Measurements from ENCODE around the gene TMEM41B.
"Not testable (repeated sequence)": the region's sequence is repeated elsewhere in the genome, so short reads cannot be mapped to it uniquely, and the experiment has no call there.

The TMEM41B gene

DNA sequence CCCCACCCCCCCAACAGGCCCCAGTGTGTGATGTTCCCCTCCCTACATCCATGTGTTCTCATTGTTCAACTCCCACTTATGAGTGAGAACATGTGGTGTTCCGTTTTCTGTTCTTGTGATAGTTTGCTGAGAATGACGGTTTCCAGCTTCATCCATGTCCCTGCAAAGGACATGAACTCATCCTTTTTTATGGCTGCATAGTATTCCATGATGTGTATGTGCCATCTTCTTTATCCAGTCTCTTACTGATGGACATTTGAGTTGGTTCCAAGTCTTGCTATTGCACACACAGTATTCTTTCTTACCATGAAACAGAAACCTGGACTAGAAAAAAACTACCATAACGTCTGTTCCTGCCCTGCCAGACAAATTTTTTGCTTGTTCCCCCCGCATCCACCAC, 56.1 kb downstream of the TMEM41B start:
- DNase-seq: not testable (repeated sequence)

DNA sequence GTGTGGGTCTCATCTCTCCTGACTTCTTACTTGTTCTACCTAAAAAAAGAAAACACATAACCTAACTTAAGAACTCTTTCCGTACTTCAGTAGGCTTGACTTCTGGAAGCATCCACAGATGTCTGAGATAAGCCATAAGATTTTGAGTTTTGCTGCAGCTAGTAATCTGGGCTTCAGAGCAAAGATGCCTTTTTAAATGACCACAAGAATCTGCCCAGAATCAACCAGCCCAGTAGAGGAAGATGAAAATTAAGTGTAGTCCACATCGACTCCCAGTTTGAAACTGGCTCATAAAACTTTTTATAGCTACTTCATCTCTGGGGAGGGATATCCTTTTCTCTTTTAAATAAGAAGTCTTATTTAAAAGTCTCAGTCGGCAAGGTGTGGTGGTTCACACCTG, 60.0 kb downstream of the TMEM41B start:
- no peak for DNase-seq

DNA sequence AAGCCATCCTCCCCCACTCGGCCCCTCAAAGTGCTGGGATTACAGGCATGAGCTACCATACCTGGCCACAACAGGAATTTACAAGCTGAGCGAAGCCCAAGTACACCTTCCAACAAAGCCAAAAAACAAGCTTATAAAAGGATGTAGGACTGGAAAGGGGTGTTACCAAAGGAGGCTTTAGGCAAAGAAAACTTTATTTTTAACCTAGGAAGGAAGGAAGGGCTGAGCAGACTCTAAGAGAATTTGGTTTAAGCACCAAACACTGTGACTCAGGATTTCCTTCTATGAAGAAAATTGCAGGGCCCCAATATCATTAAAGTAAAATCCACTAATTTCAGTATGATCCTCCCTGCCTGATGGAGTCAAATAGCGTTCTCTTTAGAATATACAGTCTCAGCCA, 61.3 kb downstream of the TMEM41B start:
- DNase-seq: no peak

GRCh38 chr11:9251311-9251710, 63.1 kb downstream of the TMEM41B start:
- no peak for DNase-seq

- DNase-seq: no peak
These were observed 64.2 kb downstream of the TMEM41B start for GRCh38 chr11:9250139-9250582.

- no peak for DNase-seq
These were observed 65.1 kb downstream of the TMEM41B start for GRCh38 chr11:9249252-9249651.

DNA sequence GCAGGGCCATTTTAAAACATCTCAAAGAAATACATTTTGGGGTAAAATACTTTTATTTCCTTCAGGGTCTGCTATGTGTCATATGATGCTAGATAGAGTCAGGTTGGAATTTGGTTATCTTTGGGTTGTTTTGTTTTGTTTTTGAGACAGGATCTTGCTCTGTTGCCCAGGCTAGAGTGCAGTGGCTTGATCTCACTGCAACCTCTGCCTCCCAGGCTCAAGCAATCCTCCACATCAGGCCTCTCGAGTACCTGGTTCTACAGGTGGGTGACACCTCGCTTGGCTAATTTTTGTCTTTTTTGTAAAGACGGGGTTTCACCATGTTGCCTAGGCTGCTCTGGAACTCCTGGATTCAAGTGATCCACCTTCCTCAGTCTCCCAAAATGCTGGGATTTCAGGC, 66.5 kb downstream of the TMEM41B start:
- no peak for DNase-seq

DNA sequence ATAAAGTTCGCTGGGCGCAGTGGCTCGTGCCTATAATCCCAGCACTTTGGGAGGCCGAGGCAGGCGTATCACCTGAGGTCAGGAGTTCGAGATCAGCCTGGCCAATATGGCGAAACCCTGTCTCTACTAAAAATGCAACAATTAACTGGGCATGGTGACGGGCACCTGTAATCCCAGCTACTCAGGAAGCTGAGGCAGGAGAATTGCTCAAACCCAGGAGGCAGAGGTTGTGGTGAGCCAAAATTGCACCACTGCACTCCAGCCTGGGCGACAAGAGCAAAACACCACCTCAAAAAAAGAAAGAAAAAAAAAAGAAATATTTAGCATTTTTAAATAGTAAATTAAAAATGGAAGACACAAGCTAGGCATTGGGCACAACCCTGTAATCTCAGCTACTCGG, 78.2 kb downstream of the TMEM41B start:
- DNase-seq: not testable (repeated sequence)

DNA sequence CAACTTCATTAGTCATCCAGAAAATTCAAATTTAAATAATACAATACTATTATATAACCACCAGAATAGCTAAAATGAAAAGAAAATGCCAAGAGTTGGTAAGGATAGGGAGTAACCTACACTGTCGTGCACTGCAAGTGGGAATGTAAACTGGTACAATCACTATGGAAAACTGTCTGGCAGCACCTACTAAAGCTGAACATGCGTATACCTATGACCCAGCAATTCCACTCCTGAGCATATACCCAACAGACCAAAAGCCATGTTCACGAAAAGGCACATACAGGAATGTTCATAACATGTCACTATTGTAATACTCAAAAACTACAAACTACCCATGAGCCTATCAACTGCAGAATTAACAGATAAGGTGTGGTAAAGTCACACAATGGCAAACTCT, 81.9 kb downstream of the TMEM41B start:
- no peak for DNase-seq

DNA sequence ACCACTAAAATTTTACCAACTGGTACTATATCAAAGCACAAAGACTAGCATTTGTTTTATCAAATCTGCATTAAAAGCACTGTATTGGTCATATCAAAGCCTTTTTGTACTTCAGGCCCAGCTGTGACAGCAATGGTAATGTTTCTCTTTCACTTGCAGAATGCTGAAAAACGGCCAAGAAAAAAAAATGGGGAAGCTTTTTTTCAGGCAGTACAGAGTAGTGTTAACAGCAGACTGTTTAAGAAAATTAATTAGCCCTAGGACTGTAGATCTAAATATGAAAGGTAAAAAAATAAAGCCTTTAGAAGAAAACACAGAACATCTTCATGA, 82.6 kb downstream of the TMEM41B start:
- DNase-seq: no peak
